Loucy (cell line): Measurements from ENCODE around the gene BOC.

Source experiments
- EZH2phosphoT487 ChIP-seq: fragments of 200-600 bp; IDR thresholded peaks from 2 replicates; pipeline ENCODE4 v1.6.1; 2018; ENCODE audit warnings: antibody characterized with exemption, mild to moderate bottlenecking, moderate library complexity, borderline replicate concordance
- TF ChIP-seq, protein P1 (sequence below): fragments of 200-600 bp; sonication (generic); conservative IDR thresholded peaks from 2 replicates; pipeline ENCODE4 v1.5.1; 2014; ENCODE audit warnings: mild to moderate bottlenecking, antibody characterized with exemption, low read length

DNA sequence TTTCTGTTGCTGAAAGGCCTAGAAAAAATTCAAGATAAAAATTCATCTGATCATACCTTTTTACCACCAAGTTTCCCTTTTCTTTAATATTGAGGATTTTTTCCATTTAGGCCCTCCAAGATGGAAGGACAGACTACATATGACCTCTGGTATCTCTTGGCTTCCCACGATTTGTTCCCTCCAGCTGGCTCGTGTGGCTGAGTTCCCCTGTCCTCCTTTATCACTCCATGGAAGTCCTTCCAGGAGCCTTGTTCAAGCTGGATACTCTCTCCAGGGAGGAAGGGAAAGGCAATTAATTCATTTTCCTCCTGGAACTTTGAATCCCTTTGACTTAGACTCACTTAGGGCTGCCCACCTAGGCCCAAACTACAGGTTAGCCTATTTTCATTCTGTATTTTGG lies 119.4 kb downstream of the BOC start:
- TF ChIP-seq, protein P1, sequence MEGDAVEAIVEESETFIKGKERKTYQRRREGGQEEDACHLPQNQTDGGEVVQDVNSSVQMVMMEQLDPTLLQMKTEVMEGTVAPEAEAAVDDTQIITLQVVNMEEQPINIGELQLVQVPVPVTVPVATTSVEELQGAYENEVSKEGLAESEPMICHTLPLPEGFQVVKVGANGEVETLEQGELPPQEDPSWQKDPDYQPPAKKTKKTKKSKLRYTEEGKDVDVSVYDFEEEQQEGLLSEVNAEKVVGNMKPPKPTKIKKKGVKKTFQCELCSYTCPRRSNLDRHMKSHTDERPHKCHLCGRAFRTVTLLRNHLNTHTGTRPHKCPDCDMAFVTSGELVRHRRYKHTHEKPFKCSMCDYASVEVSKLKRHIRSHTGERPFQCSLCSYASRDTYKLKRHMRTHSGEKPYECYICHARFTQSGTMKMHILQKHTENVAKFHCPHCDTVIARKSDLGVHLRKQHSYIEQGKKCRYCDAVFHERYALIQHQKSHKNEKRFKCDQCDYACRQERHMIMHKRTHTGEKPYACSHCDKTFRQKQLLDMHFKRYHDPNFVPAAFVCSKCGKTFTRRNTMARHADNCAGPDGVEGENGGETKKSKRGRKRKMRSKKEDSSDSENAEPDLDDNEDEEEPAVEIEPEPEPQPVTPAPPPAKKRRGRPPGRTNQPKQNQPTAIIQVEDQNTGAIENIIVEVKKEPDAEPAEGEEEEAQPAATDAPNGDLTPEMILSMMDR: no peak
- TF ChIP-seq EZH2phosphoT487: no peak
